ENCODE data around the gene GSE1.

- TF ChIP-seq ARNT (IDR thresholded peaks at IDR 0.05) (no peak), FOXK2 (IDR thresholded peaks at IDR 0.05) (no peak), ELF4 (IDR thresholded peaks at IDR 0.05) (no peak), L3MBTL2 (conservative IDR thresholded peaks at IDR 0.05) (no peak), TARDBP (IDR thresholded peaks at IDR 0.05) (no peak), HDGF (IDR thresholded peaks at IDR 0.05; ENCODE audit: borderline replicate concordance) (no peak), SP1 (IDR thresholded peaks at IDR 0.05) (no peak), BHLHE40 (IDR thresholded peaks at IDR 0.05; ENCODE audit: borderline replicate concordance) (no peak), LEF1 (IDR thresholded peaks at IDR 0.05; ENCODE audit: borderline replicate concordance) (no peak), FOXM1 (IDR thresholded peaks at IDR 0.05; ENCODE audit: borderline replicate concordance) (no peak), SUZ12 (IDR thresholded peaks at IDR 0.05) (no peak), FOXA1 (IDR thresholded peaks at IDR 0.05) (no peak), PKNOX1 (IDR thresholded peaks at IDR 0.05) (no peak), ZNF384 (IDR thresholded peaks at IDR 0.05) (no peak)
Observed at GRCh38 chr16:85637808-85638647, 24.9 kb downstream of the GSE1 start.
